ENCODE measurements around the gene BTNL9. TPM values are rescaled to one million over a fixed set of nuclear protein-coding genes. Genes with fewer than 3 reads are reported as not detected.

The BTNL9 gene
- total RNA-seq, 1 experiment from 2014 or later = 0.96 TPM

- no peak overlapping the region for H3K4ac ChIP-seq (ENCODE audit: low read depth, low read length)
- H3K36me3 Mint-ChIP-seq (ENCODE audit: insufficient read depth in 1 of 3, low read depth in 3 of 3) = no peaks in the 10 kb centered on the region
- no peaks in the 10 kb centered on the region for H3K79me2 ChIP-seq (ENCODE audit: insufficient read depth, low read length)
- H2BK20ac ChIP-seq (ENCODE audit: low read depth, low read length, poor library complexity, severe bottlenecking) = no peak overlapping the region
- no peak overlapping the region for H3K23ac ChIP-seq (ENCODE audit: insufficient read length, low read depth, low read length)
- H4K8ac ChIP-seq (replicated peaks; ENCODE audit: insufficient read length, low read depth, low read length) = no peak overlapping the region
- no peak overlapping the region for H4K5ac ChIP-seq (ENCODE audit: insufficient read length, low read depth, low read length)
- no peak overlapping the region for H3T11ph ChIP-seq (ENCODE audit: low read length)
- no peak overlapping the region for H4K91ac ChIP-seq (ENCODE audit: insufficient read length, low read depth, low read length)
- no peak overlapping the region for H3K4me2 ChIP-seq (ENCODE audit: insufficient read depth, insufficient read length, low read length)
- no peaks in the 10 kb centered on the region for H3K23me2 ChIP-seq (ENCODE audit: insufficient read length, low read depth, low read length, poor library complexity, severe bottlenecking)
- no peaks in the 10 kb centered on the region for H3K9me3 ChIP-seq (ENCODE audit: control insufficient read depth, low read depth, low read length)
- H3K18ac ChIP-seq (ENCODE audit: insufficient read length, low read depth, low read length) = no peak overlapping the region
- no peak overlapping the region for H2BK12ac ChIP-seq (ENCODE audit: insufficient read length, low read depth, low read length)
- TF ChIP-seq CTCF (conservative IDR thresholded peaks at IDR 0.05) = peak; percentile 42; the same call in 2 of the 3 replicates
- H3K9me3 Mint-ChIP-seq = no peaks in the 10 kb centered on the region
- H3K4me1 Mint-ChIP-seq = peaks cover 0 to 5% of the 10 kb centered on the region in 2 experiments; a peak in 2 of 4 replicates
- DNase-seq = no peak
- H3K4me3 Mint-ChIP-seq = no peak overlapping the region
- no peak overlapping the region for H2AFZ ChIP-seq (ENCODE audit: low read length)
- no peaks in the 10 kb centered on the region for H3K4me1 ChIP-seq (ENCODE audit: insufficient read depth, low read length)
- H2BK5ac ChIP-seq (ENCODE audit: insufficient read length, low read length) = no peak overlapping the region
- H3K79me1 ChIP-seq (ENCODE audit: insufficient read depth, low read depth, low read length, poor library complexity, severe bottlenecking) = no peaks in the 10 kb centered on the region
- H4K20me1 ChIP-seq (ENCODE audit: control insufficient read depth, insufficient read depth, insufficient read length) = no peaks in the 10 kb centered on the region
- H3K27ac Mint-ChIP-seq = no peak overlapping the region
- WGBS (ENCODE audit: extremely low coverage, insufficient read length, low lambda C conversion rate) = no CpG with 5 or more reads among the region's 12 CpGs
- H2BK120ac ChIP-seq (ENCODE audit: low read depth, low read length, poor library complexity, severe bottlenecking) = no peak overlapping the region
- H3K56ac ChIP-seq (ENCODE audit: insufficient read length, low read depth, low read length) = no peak overlapping the region
- no peak overlapping the region for H2AK5ac ChIP-seq (ENCODE audit: insufficient read length, low read length)
- no peak overlapping the region for H3K9ac ChIP-seq (ENCODE audit: extremely low read depth, insufficient read length, low read length)
- H3K14ac ChIP-seq (ENCODE audit: insufficient read depth, low read length) = no peak overlapping the region
- H3K27me3 ChIP-seq (ENCODE audit: insufficient read depth, low read length) = no peaks in the 10 kb centered on the region; the same call in 1 of the 2 replicates
- peaks cover 28% of the 10 kb centered on the region for H3K27me3 Mint-ChIP-seq (ENCODE audit: low read depth)
- no peak overlapping the region for H2BK15ac ChIP-seq (ENCODE audit: low read depth, low read length)
- no peak overlapping the region for H3K27ac ChIP-seq (ENCODE audit: insufficient read length, low read depth, low read length)
Observed at GRCh38 chr5:181043285-181044092, 3.4 kb downstream of the BTNL9 start.
